SK-N-SH (cell line): Measurements from ENCODE around the gene STRIP2. TPM values are rescaled to one million over a fixed set of nuclear protein-coding genes. Genes with fewer than 3 reads are reported as not detected.
"Not testable (repeated sequence)": the region's sequence is repeated elsewhere in the genome, so short reads cannot be mapped to it uniquely, and the experiment has no call there.

Experiments used
- CTCF ChIA-PET: fragments of 300-600, 350-600 bp; formaldehyde crosslinking; extraction: SDS; loops from one replicate; lab custom pipeline; 2021; lab: Yijun Ruan, JAX
- POLR2A ChIA-PET: fragments of 350-600 bp; sonication (Branson Sonifier 250); formaldehyde crosslinking; extraction: SDS; loops from one replicate; lab custom pipeline; 2020; ENCODE audit warnings: antibody characterized with exemption, inconsistent platforms; lab: Yijun Ruan, JAX
- DNase-seq: peaks from one replicate; pipeline ENCODE4 v3.0.0; 2012
- H2AFZ ChIP-seq: fragments of 200-600 bp; sonication (generic); 2 replicates; pipeline ENCODE4 v1.8.1; 2016; ENCODE audit warnings: antibody characterized with exemption, mild to moderate bottlenecking, low read depth
- H3F3A ChIP-seq: fragments of 200-600 bp; sonication (generic); replicated peaks from 2 replicates; pipeline ENCODE3; 2016; ENCODE audit warnings: antibody characterized with exemption, mild to moderate bottlenecking; ENCODE audit not compliant: insufficient read depth
- H3K27ac ChIP-seq, 2 experiments: fragments of 200-500 bp in 1 of 2; fragments of 200-600 bp in 1 of 2; sonication (Bioruptor generic) in 1 of 2; sonication (generic), shearing (Covaris generic) in 1 of 2; 2 replicates each; pipeline versions ENCODE4 v1.5.1 to v1.6.1; 2014 to 2016; ENCODE audit warnings: low read depth in 2 of 2, inconsistent platforms in 1 of 2, low read length in 1 of 2, mild to moderate bottlenecking in 1 of 2, mixed read lengths in 1 of 2
- H3K27me3 ChIP-seq: fragments of 200-600 bp; sonication (generic), shearing (Covaris generic); 2 replicates; pipeline ENCODE4 v1.6.1; 2016; ENCODE audit warnings: mixed run types; ENCODE audit not compliant: insufficient read depth
- H3K36me3 ChIP-seq, 2 experiments: fragments of 200-500 bp in 1 of 2; fragments of 200-600 bp in 1 of 2; sonication (Bioruptor generic) in 1 of 2; sonication (generic) in 1 of 2; replicated peaks in 1 of 2; 2 replicates each; pipeline versions ENCODE3 to v1.5.1; 2014 to 2016; ENCODE audit warnings: low read length in 1 of 2, mild to moderate bottlenecking in 1 of 2; ENCODE audit not compliant: insufficient read depth in 2 of 2, control insufficient read depth in 1 of 2
- H3K4me1 ChIP-seq, 2 experiments: fragments of 200-500 bp in 1 of 2; fragments of 200-600 bp in 1 of 2; sonication (Bioruptor generic) in 1 of 2; sonication (generic), shearing (Covaris generic) in 1 of 2; 2 replicates each; pipeline versions ENCODE4 v1.5.1 to v1.6.1; 2014 to 2016; ENCODE audit warnings: low read depth in 1 of 2, low read length in 1 of 2, mixed run types in 1 of 2; ENCODE audit not compliant: insufficient read depth in 2 of 2, control insufficient read depth in 1 of 2
- H3K4me2 ChIP-seq: fragments of 200-600 bp; sonication (generic), shearing (Covaris generic); 2 replicates; pipeline ENCODE4 v1.6.1; 2017; ENCODE audit warnings: mixed run types
- H3K4me3 ChIP-seq, 2 experiments: fragments of 200-500 bp in 1 of 2; fragments of 200-600 bp in 1 of 2; sonication (Bioruptor generic) in 1 of 2; sonication (generic), shearing (Covaris generic) in 1 of 2; 2 replicates each; pipeline versions ENCODE4 v1.5.1 to v1.8.1; 2014 to 2016; ENCODE audit warnings: low read depth in 2 of 2, inconsistent platforms in 1 of 2, low read length in 1 of 2, mild to moderate bottlenecking in 1 of 2, mixed read lengths in 1 of 2, moderate library complexity in 1 of 2
- H3K79me2 ChIP-seq: fragments of 200-600 bp; sonication (generic); 2 replicates; pipeline ENCODE4 v1.8.1; 2017; ENCODE audit warnings: mild to moderate bottlenecking; ENCODE audit not compliant: insufficient read depth
- H3K9ac ChIP-seq: fragments of 200-600 bp; sonication (generic); 2 replicates; pipeline ENCODE4 v1.6.1; 2017; ENCODE audit warnings: mixed run types
- H3K9me2 ChIP-seq: fragments of 200-600 bp; sonication (generic); 2 replicates; pipeline ENCODE4 v1.6.1; 2017; ENCODE audit warnings: mixed run types
- H3K9me3 ChIP-seq: fragments of 200-600 bp; sonication (generic); 2 replicates; pipeline ENCODE4 v1.6.1; 2017; ENCODE audit warnings: mixed run types, mild to moderate bottlenecking, moderate library complexity
- H4K20me1 ChIP-seq: fragments of 200-600 bp; sonication (generic); 2 replicates; pipeline ENCODE4 v1.6.1; 2017; ENCODE audit warnings: mild to moderate bottlenecking, mixed run types; ENCODE audit not compliant: insufficient read depth
- FOXM1 ChIP-seq: IDR thresholded peaks from 2 replicates; pipeline ENCODE4 v1.4.0; 2012; ENCODE audit warnings: low read depth, mild to moderate bottlenecking
- GATA2 ChIP-seq: sonication (generic); formaldehyde crosslinking; IDR thresholded peaks from 2 replicates; pipeline ENCODE4 v1.5.0; 2020; ENCODE audit warnings: mild to moderate bottlenecking, missing genetic modification reagents
- MEF2A ChIP-seq: IDR thresholded peaks from 2 replicates; pipeline ENCODE4 v1.4.0; 2012; ENCODE audit warnings: low read depth, borderline replicate concordance
- NFIC ChIP-seq: IDR thresholded peaks from 2 replicates; pipeline ENCODE4 v1.4.0; 2012; ENCODE audit warnings: borderline replicate concordance
- NRF1 ChIP-seq: IDR thresholded peaks from 2 replicates; pipeline ENCODE4 v1.6.1; 2012; ENCODE audit warnings: low read depth, mild to moderate bottlenecking, low read length
- RCOR1 ChIP-seq: fragments of 150-350 bp; IDR thresholded peaks from 2 replicates; pipeline ENCODE4 v1.6.1; 2017; ENCODE audit warnings: antibody characterized with exemption, low read length
- RXRA ChIP-seq: IDR thresholded peaks from 2 replicates; pipeline ENCODE4 v1.4.0; 2012; ENCODE audit warnings: low read depth, mild to moderate bottlenecking, borderline replicate concordance
- SIN3A ChIP-seq: IDR thresholded peaks from 2 replicates; pipeline ENCODE4 v1.6.1; 2012; ENCODE audit warnings: low read depth, mild to moderate bottlenecking, low read length, moderate library complexity, borderline replicate concordance
- TEAD4 ChIP-seq: IDR thresholded peaks from 2 replicates; pipeline ENCODE4 v1.4.0; 2012; ENCODE audit warnings: mild to moderate bottlenecking, borderline replicate concordance; ENCODE audit not compliant: insufficient read depth
- WGBS: methylation state at CpG from one replicate; pipeline ENCODE4 v1.1.6; 2017; ENCODE audit warnings: low lambda C conversion rate; 5-methylcytosine and 5-hydroxymethylcytosine counted together
- polyA plus RNA-seq, 3 experiments: library from polyadenylated mRNA; depleted of rRNA; stranded (reverse); fragments of >200 nt; gene quantifications; 2 replicates each; pipeline ENCODE4 v1.2.3, GENCODE V29; 2012
- TF ChIP-seq, protein P1 (sequence below): IDR thresholded peaks from 2 replicates; pipeline ENCODE4 v1.4.0; 2012; ENCODE audit warnings: low read depth
- TF ChIP-seq, protein P2 (sequence below): IDR thresholded peaks from 2 replicates; pipeline ENCODE4 v1.6.1; 2012; ENCODE audit warnings: mild to moderate bottlenecking, low read depth, low read length, moderate library complexity
- TF ChIP-seq, protein P3 (sequence below): fragments of 150-350 bp; IDR thresholded peaks from 2 replicates; pipeline ENCODE4 v1.6.1; 2017; ENCODE audit warnings: antibody characterized with exemption, low read length, low read depth, borderline replicate concordance
- TF ChIP-seq, protein P4 (sequence below): IDR thresholded peaks from 2 replicates; pipeline ENCODE4 v1.4.0; 2012; ENCODE audit warnings: low read depth, borderline replicate concordance

Gene STRIP2
- polyA plus RNA-seq, 1 of the 3 experiments (the other 2 are of a cell fraction): 4.9 TPM

DNA sequence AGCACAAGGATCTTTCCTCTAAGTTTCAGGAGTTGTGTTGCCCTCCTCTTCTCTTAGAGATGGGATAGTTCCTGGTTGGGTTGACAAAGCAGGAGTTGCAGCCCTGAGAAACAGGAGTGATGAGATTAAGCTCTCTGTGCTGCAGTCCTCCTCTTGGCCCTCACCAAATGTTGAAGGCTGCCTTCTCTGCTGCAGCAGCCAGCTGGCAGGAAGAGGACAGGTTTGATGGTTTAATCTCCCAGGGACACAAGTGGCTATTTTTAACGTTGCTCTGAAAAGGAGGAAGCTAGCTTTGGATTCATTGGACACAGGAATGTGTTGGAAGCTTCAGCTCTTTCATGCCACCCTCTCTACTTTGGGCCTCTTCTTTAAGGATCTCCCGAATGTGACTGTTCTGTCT is 9.4 kb downstream of the STRIP2 start:
- no peak for DNase-seq
- Histone ChIP-seq H3K79me2 (no peaks in the 10 kb centered on the region), H3K4me2 (no peak overlapping the region), H3F3A (peaks cover 2% of the 10 kb centered on the region), H3K4me3 (no peak overlapping the region), H3K27me3 (no peaks in the 10 kb centered on the region), H3K4me1 (peaks cover 4 to 6% of the 10 kb centered on the region in 2 experiments; a peak in 2 of 4 replicates), H3K27ac (no peak overlapping the region), H3K9me3 (0 out of 2 replicates have a peak, but pooled peaks cover 3% of the 10 kb centered on the region), H2AFZ (no peak overlapping the region), H3K9me2 (no peaks in the 10 kb centered on the region), H4K20me1 (no peaks in the 10 kb centered on the region), H3K9ac (no peak overlapping the region), H3K36me3 (peaks cover 0 to 8% of the 10 kb centered on the region in 2 experiments)
- ChIA-PET POLR2A (no interaction called here), CTCF (interaction anchor here (1.0 to 2.7 kb wide), 5 partner anchors 9 to 100 kb away, joined by 4 to 12 read pairs (median 4); partner anchors contain the start of gene STRIP2)
- whole genome bisulfite sequencing: 66% methylated on average over 2 of the region's 2 CpGs
- TF ChIP-seq GATA2 (CRISPR knock-in tag): no peak
- TF ChIP-seq MEF2A: no peak
- TF ChIP-seq, protein P1, sequence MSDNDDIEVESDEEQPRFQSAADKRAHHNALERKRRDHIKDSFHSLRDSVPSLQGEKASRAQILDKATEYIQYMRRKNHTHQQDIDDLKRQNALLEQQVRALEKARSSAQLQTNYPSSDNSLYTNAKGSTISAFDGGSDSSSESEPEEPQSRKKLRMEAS: no peak
- TF ChIP-seq FOXM1: no peak
- TF ChIP-seq RCOR1: no peak
- no peak for TF ChIP-seq SIN3A
- no peak for TF ChIP-seq TEAD4
- no peak for TF ChIP-seq NFIC
- TF ChIP-seq, protein P2, sequence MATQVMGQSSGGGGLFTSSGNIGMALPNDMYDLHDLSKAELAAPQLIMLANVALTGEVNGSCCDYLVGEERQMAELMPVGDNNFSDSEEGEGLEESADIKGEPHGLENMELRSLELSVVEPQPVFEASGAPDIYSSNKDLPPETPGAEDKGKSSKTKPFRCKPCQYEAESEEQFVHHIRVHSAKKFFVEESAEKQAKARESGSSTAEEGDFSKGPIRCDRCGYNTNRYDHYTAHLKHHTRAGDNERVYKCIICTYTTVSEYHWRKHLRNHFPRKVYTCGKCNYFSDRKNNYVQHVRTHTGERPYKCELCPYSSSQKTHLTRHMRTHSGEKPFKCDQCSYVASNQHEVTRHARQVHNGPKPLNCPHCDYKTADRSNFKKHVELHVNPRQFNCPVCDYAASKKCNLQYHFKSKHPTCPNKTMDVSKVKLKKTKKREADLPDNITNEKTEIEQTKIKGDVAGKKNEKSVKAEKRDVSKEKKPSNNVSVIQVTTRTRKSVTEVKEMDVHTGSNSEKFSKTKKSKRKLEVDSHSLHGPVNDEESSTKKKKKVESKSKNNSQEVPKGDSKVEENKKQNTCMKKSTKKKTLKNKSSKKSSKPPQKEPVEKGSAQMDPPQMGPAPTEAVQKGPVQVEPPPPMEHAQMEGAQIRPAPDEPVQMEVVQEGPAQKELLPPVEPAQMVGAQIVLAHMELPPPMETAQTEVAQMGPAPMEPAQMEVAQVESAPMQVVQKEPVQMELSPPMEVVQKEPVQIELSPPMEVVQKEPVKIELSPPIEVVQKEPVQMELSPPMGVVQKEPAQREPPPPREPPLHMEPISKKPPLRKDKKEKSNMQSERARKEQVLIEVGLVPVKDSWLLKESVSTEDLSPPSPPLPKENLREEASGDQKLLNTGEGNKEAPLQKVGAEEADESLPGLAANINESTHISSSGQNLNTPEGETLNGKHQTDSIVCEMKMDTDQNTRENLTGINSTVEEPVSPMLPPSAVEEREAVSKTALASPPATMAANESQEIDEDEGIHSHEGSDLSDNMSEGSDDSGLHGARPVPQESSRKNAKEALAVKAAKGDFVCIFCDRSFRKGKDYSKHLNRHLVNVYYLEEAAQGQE: no peak
- TF ChIP-seq, protein P3, sequence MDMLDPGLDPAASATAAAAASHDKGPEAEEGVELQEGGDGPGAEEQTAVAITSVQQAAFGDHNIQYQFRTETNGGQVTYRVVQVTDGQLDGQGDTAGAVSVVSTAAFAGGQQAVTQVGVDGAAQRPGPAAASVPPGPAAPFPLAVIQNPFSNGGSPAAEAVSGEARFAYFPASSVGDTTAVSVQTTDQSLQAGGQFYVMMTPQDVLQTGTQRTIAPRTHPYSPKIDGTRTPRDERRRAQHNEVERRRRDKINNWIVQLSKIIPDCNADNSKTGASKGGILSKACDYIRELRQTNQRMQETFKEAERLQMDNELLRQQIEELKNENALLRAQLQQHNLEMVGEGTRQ: no peak
- no peak for TF ChIP-seq NRF1
- TF ChIP-seq, protein P4, sequence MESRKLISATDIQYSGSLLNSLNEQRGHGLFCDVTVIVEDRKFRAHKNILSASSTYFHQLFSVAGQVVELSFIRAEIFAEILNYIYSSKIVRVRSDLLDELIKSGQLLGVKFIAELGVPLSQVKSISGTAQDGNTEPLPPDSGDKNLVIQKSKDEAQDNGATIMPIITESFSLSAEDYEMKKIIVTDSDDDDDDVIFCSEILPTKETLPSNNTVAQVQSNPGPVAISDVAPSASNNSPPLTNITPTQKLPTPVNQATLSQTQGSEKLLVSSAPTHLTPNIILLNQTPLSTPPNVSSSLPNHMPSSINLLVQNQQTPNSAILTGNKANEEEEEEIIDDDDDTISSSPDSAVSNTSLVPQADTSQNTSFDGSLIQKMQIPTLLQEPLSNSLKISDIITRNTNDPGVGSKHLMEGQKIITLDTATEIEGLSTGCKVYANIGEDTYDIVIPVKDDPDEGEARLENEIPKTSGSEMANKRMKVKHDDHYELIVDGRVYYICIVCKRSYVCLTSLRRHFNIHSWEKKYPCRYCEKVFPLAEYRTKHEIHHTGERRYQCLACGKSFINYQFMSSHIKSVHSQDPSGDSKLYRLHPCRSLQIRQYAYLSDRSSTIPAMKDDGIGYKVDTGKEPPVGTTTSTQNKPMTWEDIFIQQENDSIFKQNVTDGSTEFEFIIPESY: no peak
- no peak for TF ChIP-seq RXRA

DNA sequence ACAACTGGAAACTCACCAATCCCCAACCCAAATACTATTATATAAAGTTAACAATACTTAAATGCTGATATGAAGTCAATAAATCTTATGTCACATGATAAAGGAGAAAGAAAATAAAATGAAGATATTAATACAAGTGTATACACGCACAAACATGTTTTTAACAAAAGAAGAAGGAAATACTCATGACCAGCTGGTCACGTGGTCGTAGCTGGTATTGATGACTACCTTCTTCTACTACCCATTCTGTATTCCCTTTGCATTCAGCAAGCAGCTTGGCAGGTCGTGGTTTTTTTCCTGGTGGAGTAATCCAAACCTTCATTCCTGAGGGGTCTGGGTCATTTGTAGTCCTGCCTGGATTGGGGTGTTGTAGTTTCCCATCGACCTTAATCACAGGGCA is 10.5 kb downstream of the STRIP2 start:
- DNase-seq, H3K9me3 ChIP-seq, H3F3A ChIP-seq, H3K79me2 ChIP-seq, H2AFZ ChIP-seq, H3K4me1 ChIP-seq, H3K27me3 ChIP-seq, H3K27ac ChIP-seq, H3K9me2 ChIP-seq, H3K4me2 ChIP-seq, H3K4me3 ChIP-seq, H3K9ac ChIP-seq, H4K20me1 ChIP-seq, POLR2A ChIA-PET: not testable (repeated sequence)
- H3K36me3 ChIP-seq: peaks cover 0 to 14% of the 10 kb centered on the region in 2 experiments
- WGBS: 86% methylated on average over 5 of the region's 5 CpGs
- CTCF ChIA-PET: interaction anchor here (0.6 to 1.8 kb wide), 4 partner anchors 11 to 78 kb away, joined by 3 to 4 read pairs (median 4); partner anchors contain the start of gene STRIP2

DNA sequence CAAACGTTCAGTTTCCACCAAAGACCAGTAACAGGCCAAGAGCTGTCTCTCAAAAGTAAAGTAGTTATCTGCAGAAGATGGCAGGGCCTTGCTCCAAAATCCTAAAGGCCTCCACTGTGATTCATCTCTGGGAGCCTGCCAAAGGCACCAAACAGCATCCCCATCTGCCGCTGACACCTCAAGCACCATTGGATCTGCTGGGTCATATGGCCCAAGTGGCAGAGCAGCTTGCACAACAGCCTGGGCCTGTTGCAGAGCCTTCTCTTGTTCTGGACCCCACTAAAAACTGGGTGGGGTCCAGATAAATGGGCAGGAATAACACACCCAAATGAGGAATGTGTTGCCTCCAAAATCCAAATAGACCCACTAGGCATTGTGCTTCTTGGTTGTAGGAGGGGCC is 12.7 kb downstream of the STRIP2 start:
- H3K36me3 ChIP-seq: peaks cover 0 to 14% of the 10 kb centered on the region in 2 experiments
- H4K20me1 ChIP-seq, H3K27ac ChIP-seq, H3K9ac ChIP-seq, POLR2A ChIA-PET, H3F3A ChIP-seq, H3K4me2 ChIP-seq, H3K4me3 ChIP-seq, H3K4me1 ChIP-seq, H3K79me2 ChIP-seq, DNase-seq, H3K27me3 ChIP-seq, H3K9me3 ChIP-seq, CTCF ChIA-PET, H3K9me2 ChIP-seq, H2AFZ ChIP-seq: not testable (repeated sequence)
- 47% methylated on average over 2 of the region's 2 CpGs for WGBS
